ENCODE results near the gene DDI2. TPM values are rescaled to one million over a fixed set of nuclear protein-coding genes. Genes with fewer than 3 reads are reported as not detected.

DDI2 gene
- total and polyA plus RNA-seq, 9 of the 15 experiments (the other 6 are each of a cell fraction or from before 2014, with no cell fraction given), result 6.5 to 48.4 (median 21.2) TPM

GRCh38 chr1:15692121-15692682 is 74.9 kb downstream of the DDI2 start (continued):
- TF ChIP-seq ZNF592 (IDR thresholded peaks at IDR 0.05), result no peak
- no peak for TF ChIP-seq HNRNPH1 (optimal IDR thresholded peaks at IDR 0.05; ENCODE audit: low read depth, low read length)
- no peak for TF ChIP-seq THAP12 (CRISPR knock-in tag; IDR thresholded peaks at IDR 0.05)
- no peak for TF ChIP-seq CREB1 (IDR thresholded peaks at IDR 0.05)
- no peak for TF ChIP-seq CREB1 (CRISPR knock-in tag; IDR thresholded peaks at IDR 0.05)
- TF ChIP-seq NELFE (IDR thresholded peaks at IDR 0.05; ENCODE audit: insufficient read depth, insufficient read length), result no peak
- no peak for TF ChIP-seq BRF2 (IDR thresholded peaks at IDR 0.05; ENCODE audit: borderline replicate concordance, insufficient read depth, insufficient read length)
- peak in 1 of 2 experiments; percentile 81; a peak in 1 of 4 replicates for TF ChIP-seq RCOR1 (IDR thresholded peaks at IDR 0.05; ENCODE audit: borderline replicate concordance in 1 of 2, low read depth in 2 of 2, low read length in 2 of 2)
- no peak for TF ChIP-seq FOS (IDR thresholded peaks at IDR 0.05; ENCODE audit: extremely low read depth, insufficient read length)
- no peak for TF ChIP-seq ZNF699 (CRISPR knock-in tag; IDR thresholded peaks at IDR 0.05; ENCODE audit: insufficient replicate concordance)
- no peak for TF ChIP-seq TRIM28 (IDR thresholded peaks at IDR 0.05)
- TF ChIP-seq E2F5 (CRISPR knock-in tag; IDR thresholded peaks at IDR 0.05), result no peak
- TF ChIP-seq VEZF1 (CRISPR knock-in tag; IDR thresholded peaks at IDR 0.05), result no peak
- no peak for TF ChIP-seq ZNF507 (tag; conservative IDR thresholded peaks at IDR 0.05)
- no peak for TF ChIP-seq GATA2 (CRISPR knock-in tag; IDR thresholded peaks at IDR 0.05)
- TF ChIP-seq DACH1 (IDR thresholded peaks at IDR 0.05; ENCODE audit: partially characterized antibody), result no peak
